BLaER1 (cell line): Measurements from ENCODE around the gene KRTAP4-7.
A peak's percentile ranks its signal among the peaks of the same experiment; 100 is the strongest.
"Not testable (repeated sequence)": the region's sequence is repeated elsewhere in the genome, so short reads cannot be mapped to it uniquely, and the experiment has no call there.

ENCODE experiments used
- H3K27ac ChIP-seq: shearing (Covaris generic); formaldehyde crosslinking; 2 replicates; pipeline ENCODE4 v1.8.1; 2022
- H3K27me3 ChIP-seq: shearing (Covaris generic); formaldehyde crosslinking; 2 replicates; pipeline ENCODE4 v1.8.1; 2022
- H3K36me3 ChIP-seq: shearing (Covaris generic); formaldehyde crosslinking; 2 replicates; pipeline ENCODE4 v1.8.1; 2022
- H3K4me1 ChIP-seq: shearing (Covaris generic); formaldehyde crosslinking; 2 replicates; pipeline ENCODE4 v1.8.1; 2022
- H3K4me2 ChIP-seq: shearing (Covaris generic); formaldehyde crosslinking; 2 replicates; pipeline ENCODE4 v1.8.1; 2022
- H3K4me3 ChIP-seq: shearing (Covaris generic); formaldehyde crosslinking; 2 replicates; pipeline ENCODE4 v1.8.1; 2022
- H3K9ac ChIP-seq: shearing (Covaris generic); formaldehyde crosslinking; 2 replicates; pipeline ENCODE4 v1.8.1; 2022
- H3K9me3 ChIP-seq: shearing (Covaris generic); formaldehyde crosslinking; 2 replicates; pipeline ENCODE4 v1.8.1; 2022
- H4K20me1 ChIP-seq: shearing (Covaris generic); formaldehyde crosslinking; 2 replicates; pipeline ENCODE4 v1.8.1; 2022
- Cebpa-rat ChIP-seq: shearing (Covaris generic); IDR thresholded peaks from 2 replicates; pipeline ENCODE4 v1.8.1; 2022

Gene KRTAP4-7

DNA sequence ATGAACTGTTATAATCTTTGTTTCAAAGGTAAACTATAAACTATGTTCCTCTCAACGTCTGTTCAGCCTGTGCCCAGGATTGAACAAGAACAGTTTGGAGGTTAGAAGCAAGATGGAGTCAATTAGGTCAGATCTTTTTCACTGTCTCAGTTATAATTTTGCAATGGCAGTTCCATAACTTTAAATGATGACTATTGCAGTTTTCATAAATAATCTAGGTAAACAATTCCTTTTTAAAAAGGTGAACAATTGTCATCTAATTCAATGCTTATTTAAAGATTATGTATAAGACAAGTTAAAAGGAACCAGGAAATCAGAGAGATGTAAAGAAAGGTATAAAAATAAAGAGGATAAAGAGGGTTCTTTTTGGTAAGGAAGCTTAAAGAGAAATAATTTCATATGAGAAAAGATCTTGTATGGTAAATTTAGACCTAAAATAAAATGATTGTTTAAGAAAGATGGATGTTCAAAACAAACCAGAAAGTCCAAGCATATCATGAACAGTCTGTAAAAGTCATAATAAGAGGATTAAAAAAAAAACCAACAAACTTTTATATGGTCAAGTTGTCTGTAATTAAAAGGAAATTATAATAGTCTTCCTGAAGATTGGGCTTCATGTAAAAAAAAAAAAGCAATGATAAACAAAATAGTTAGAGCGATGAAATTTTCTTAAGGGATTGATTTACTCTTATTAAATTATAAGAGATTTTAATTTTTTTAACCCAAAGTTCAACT lies 27.4 kb downstream of the KRTAP4-7 start:
- Histone ChIP-seq H3K9ac (no peak overlapping the region), H3K4me2 (no peak overlapping the region), H3K4me3 (no peak overlapping the region), H3K27me3 (no peaks in the 10 kb centered on the region), H4K20me1 (no peaks in the 10 kb centered on the region), H3K27ac (no peak overlapping the region), H3K36me3 (no peaks in the 10 kb centered on the region), H3K9me3 (peaks cover 36% of the 10 kb centered on the region), H3K4me1 (peaks cover 14% of the 10 kb centered on the region)
- TF ChIP-seq Cebpa-rat: no peak

DNA sequence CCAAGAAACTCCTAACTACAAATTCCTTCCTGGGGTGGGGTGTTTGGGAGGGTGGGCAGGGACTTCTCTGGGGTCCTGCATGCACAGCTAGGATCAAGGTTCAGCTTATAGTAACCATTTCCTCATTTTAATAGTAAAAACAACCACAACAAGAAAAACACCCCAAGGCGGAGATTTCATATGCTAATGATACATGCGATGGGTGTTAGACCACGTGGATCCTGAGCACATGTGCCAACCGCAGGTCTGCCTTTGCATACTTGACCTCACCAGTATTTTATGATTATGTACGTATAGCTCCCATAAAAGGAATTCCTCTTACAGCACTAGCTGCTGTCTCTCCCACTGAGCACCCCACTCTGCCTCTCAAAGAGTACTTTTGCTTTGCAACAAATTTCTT lies 32.3 kb downstream of the KRTAP4-7 start:
- Histone ChIP-seq H3K9me3 (peaks cover 35% of the 10 kb centered on the region), H3K9ac (no peak overlapping the region), H4K20me1 (no peaks in the 10 kb centered on the region), H3K27ac (no peak overlapping the region), H3K4me3 (no peak overlapping the region), H3K4me2 (peak overlapping the region; percentile 2; the same call in 1 of the 2 replicates), H3K27me3 (no peaks in the 10 kb centered on the region), H3K36me3 (no peaks in the 10 kb centered on the region), H3K4me1 (peaks cover 30% of the 10 kb centered on the region)
- no peak for TF ChIP-seq Cebpa-rat

DNA sequence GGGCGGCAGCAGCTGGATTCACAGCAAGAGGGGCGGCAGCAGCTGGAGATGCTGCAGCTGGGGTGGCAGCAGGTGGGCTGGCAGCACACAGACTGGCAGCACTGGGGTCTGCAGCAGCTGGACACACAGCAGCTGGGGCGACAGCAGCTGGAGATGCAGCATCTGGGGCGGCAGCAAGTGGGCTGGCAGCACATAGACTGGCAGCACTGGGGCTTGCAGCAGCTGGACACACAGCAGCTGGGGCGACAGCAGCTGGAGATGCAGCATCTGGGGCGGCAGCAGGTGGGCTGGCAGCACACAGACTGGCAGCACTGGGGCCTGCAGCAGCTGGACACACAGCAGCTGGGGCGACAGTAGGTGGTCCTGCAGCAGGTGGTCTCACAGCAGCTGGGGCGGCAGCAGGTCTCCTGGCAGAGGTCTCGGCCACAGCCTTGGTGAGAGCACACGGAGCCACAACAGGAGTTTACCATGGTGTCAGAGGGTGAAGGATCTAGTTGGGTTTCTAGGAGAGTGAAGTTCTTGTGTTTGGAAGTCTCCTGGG lies 34.0 kb downstream of the KRTAP4-7 start, which contains the start of gene KRTAP4-11:
Gene KRTAP4-11 (minus strand): TSS at position 528 of the 541 bp plus-strand sequence. CDS start 58 bp downstream, at position 470.
- H4K20me1 ChIP-seq, H3K27me3 ChIP-seq, H3K4me3 ChIP-seq, H3K4me2 ChIP-seq, H3K9ac ChIP-seq, H3K36me3 ChIP-seq: not testable (repeated sequence)
- Histone ChIP-seq H3K4me1 (peaks cover 31% of the 10 kb centered on the region), H3K27ac (peak within 1 kb of the TSS; percentile 38; the same call in 1 of the 2 replicates), H3K9me3 (peaks cover 34% of the 10 kb centered on the region)

DNA sequence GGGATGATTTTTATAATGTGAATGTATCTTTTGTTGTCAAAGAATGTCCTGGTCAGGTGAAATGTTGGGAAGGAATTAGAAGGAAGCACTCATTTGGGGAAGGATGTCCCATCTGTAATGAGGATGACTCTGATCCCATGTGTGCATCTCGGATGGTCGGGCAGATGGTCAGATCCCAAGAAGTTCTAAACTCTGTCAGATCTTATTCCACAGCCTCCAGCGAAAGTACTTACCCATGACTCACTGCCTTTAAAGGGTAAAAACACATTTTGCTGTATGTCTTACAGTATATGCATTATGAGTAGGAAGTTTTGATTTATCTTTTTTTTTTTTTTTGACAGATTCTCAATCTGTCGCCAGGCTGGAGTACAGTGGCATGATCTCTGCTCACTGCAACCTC lies 34.8 kb downstream of the KRTAP4-7 start:
- Histone ChIP-seq H3K27me3 (no peaks in the 10 kb centered on the region), H3K4me2 (no peak overlapping the region), H3K9ac (no peak overlapping the region), H3K36me3 (no peaks in the 10 kb centered on the region), H3K27ac (no peak overlapping the region), H3K4me3 (no peak overlapping the region), H3K9me3 (peaks cover 34% of the 10 kb centered on the region), H4K20me1 (no peaks in the 10 kb centered on the region), H3K4me1 (peaks cover 38% of the 10 kb centered on the region)
- TF ChIP-seq Cebpa-rat: no peak

DNA sequence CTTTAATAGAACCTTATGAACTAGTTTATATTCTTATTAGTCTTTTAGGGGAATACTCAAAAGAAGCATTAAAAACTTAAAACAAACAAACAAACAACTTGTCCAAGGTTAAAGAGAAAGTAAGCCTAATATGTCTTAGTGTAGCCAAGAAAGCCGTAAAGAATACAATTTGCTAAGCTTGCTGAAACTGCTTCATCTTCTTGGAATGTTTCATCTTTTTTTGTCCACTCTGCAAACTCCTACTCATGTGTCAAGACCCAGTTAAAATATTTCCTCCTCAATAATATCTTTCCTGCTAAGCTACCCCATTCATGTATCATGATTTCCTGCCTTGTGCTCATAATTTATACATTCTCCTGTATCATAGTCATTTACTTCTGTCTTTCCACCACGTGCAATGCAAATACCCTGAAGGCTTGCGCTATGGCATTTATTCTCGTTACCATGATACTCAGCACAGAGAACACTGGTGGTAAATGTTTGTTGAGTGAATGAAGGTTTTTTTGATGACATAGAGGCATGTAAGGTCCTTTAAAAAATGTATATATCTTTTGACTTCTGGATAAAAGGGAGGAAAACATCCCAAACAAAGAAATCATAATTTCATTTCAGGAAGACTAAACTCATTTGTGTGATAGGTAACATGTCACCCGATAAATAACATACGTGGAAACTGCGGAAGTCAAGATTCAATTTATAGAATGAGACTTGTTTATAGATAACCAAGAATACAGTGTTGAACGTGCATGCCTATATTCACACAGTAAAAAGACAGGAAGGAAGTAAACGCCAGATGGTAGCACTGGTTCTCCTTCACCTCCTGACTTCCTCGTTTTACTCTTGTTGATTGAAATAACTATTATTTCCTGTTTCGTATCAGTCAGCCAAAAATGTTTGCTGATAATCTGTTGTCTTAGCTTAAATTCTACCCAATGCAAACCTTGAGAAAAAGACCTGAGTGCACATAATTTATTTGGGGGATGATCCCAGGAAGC lies 36.0 kb downstream of the KRTAP4-7 start:
- Histone ChIP-seq H3K4me3 (peak overlapping the region; percentile 46; the same call in 1 of the 2 replicates), H3K9me3 (peaks cover 26% of the 10 kb centered on the region), H3K27ac (peak overlapping the region; percentile 93), H3K4me1 (peaks cover 48% of the 10 kb centered on the region), H3K9ac (peak overlapping the region; percentile 61; the same call in 1 of the 2 replicates), H3K4me2 (peak overlapping the region; percentile 77)
- H3K36me3 ChIP-seq, H4K20me1 ChIP-seq, H3K27me3 ChIP-seq: not testable (repeated sequence)

DNA sequence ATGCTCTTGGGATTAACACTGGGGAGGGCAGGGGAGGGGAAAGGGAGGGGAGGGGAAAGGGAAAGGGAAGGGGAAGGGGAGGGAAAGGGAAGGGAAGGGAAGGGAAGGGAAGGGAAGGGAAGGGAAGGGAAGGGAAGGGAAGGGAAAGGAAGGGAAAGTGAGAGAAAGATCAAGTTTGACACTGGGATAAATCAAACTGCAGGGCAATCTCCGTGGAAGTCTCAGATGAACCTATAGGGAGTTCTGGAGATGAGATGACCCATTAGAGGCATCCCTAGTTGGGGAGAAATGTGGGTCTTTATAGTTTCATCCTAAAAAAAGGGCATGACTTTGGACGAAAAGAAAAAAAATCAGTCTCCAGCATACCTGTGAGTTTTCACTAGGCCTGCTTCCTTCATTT lies 37.8 kb downstream of the KRTAP4-7 start:
- no peak overlapping the region for H3K4me3 ChIP-seq
- H3K9ac ChIP-seq: no peak overlapping the region
- no peaks in the 10 kb centered on the region for H3K36me3 ChIP-seq
- H3K27me3 ChIP-seq: no peaks in the 10 kb centered on the region
- H3K4me2 ChIP-seq: no peak overlapping the region
- H3K9me3 ChIP-seq: peaks cover 26% of the 10 kb centered on the region
- TF ChIP-seq Cebpa-rat: no peak
- no peak overlapping the region for H3K27ac ChIP-seq
- no peaks in the 10 kb centered on the region for H4K20me1 ChIP-seq
- peaks cover 51% of the 10 kb centered on the region for H3K4me1 ChIP-seq

DNA sequence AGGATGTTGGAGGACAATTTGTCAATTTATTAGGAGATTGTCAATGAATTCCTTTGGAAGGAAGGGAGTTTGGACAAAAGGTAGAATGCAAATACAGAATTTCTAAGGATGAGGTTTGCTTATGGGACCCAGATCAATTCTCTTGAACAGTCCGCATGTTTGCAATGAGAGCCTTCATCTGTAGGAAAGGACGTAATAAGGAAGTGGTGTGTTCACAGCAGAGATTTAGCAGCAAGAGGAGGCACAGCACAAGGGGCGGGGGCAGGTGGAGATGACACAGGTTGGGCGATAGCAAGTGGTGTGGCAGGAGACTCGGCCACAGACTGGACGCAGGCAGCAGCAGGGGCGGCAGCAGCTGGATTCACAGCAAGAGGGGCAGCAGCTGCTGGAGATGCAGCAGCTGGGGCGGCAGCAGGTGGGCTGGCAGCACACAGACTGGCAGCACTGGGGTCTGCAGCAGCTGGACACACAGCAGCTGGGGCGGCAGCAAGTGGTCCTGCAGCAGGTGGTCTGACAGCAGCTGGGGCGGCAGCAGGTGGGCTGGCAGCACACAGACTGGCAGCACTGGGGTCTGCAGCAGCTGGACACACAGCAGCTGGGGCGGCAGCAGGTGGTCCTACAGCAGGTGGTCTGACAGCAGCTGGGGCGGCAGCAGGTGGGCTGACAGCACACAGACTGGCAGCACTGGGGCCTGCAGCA lies 39.5 kb downstream of the KRTAP4-7 start:
- peak overlapping the region; percentile 46; the same call in 1 of the 2 replicates for H3K27ac ChIP-seq
- not testable (repeated sequence) for H4K20me1 ChIP-seq, H3K36me3 ChIP-seq, H3K9ac ChIP-seq, H3K27me3 ChIP-seq, H3K4me3 ChIP-seq
- peaks cover 26% of the 10 kb centered on the region for H3K9me3 ChIP-seq
- H3K4me2 ChIP-seq: peak overlapping the region; percentile 25; the same call in 1 of the 2 replicates
- H3K4me1 ChIP-seq: peaks cover 46% of the 10 kb centered on the region

DNA sequence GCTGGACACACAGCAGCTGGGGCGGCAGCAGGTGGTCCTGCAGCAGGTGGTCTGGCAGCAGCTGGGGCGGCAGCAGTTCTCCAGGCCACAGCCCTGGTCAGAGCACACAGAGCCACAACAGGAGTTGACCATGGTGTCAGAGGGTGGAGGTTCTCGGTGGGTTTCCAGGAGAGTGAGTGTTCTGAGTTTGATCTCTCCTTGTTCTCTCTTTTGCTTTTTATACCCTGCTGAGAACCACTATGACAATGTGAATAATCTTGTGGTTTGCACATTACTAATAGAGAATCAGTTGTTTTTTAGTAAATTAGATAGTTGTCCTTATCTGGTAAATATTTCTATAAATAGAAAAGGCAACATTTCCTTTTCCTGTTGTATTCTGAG lies 40.0 kb downstream of the KRTAP4-7 start, which contains the start of gene KRTAP4-12:
Gene KRTAP4-12 (minus strand): TSS at position 192 of the 381 bp plus-strand sequence. CDS start 60 bp downstream, at position 132.
- Histone ChIP-seq H3K27ac (peak within 1 kb of the TSS; percentile 46; the same call in 1 of the 2 replicates), H3K4me1 (peaks cover 44% of the 10 kb centered on the region), H3K4me2 (peak within 1 kb of the TSS; percentile 25; the same call in 1 of the 2 replicates), H3K9me3 (peaks cover 24% of the 10 kb centered on the region)
- not testable (repeated sequence) for H3K27me3 ChIP-seq, H4K20me1 ChIP-seq, H3K4me3 ChIP-seq, H3K36me3 ChIP-seq, H3K9ac ChIP-seq

DNA sequence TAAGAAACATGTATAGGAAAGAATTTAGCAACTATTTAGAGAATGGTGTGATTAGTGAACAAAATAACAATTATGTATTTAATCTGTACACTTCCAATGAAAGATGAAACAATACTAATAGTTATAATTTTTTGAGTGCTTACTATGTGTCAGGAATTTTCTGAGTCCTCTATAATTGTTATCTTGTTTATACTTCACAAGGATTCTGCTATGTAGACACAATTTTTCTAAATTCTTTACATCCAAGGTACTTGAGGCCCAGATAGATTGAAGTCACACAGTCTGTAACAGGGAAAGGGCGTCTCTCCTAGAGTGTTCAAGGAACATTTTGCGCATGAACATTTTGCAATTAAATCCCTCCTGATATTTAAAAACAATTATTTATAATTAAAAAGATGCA lies 41.1 kb downstream of the KRTAP4-7 start:
- H4K20me1 ChIP-seq: no peaks in the 10 kb centered on the region
- H3K27ac ChIP-seq: no peak overlapping the region
- peaks cover 37% of the 10 kb centered on the region for H3K4me1 ChIP-seq
- H3K4me2 ChIP-seq: no peak overlapping the region
- peaks cover 22% of the 10 kb centered on the region for H3K9me3 ChIP-seq
- H3K9ac ChIP-seq: no peak overlapping the region
- no peaks in the 10 kb centered on the region for H3K27me3 ChIP-seq
- no peak for TF ChIP-seq Cebpa-rat
- no peak overlapping the region for H3K4me3 ChIP-seq
- no peaks in the 10 kb centered on the region for H3K36me3 ChIP-seq
